HL-60 (cell line): ENCODE data around the gene EFCAB10.
A peak's percentile ranks its signal among the peaks of the same experiment; 100 is the strongest.

Source experiments
- DNase-seq, 2 experiments: peaks; one replicate each; pipeline ENCODE4 v3.0.0-alpha.2; 2010 to 2020; ENCODE audit warnings: low read depth in 1 of 2, low spot score in 1 of 2
- H3K27ac ChIP-seq: fragments of 250-450 bp; sonication (Bioruptor Pico); replicated peaks from 2 replicates; pipeline ENCODE4 v1.5.1; 2020; ENCODE audit warnings: mild to moderate bottlenecking, moderate library complexity
- H3K27me3 ChIP-seq: fragments of 250-450 bp; sonication (Bioruptor Pico); 2 replicates; pipeline ENCODE4 v1.5.1; 2021; ENCODE audit warnings: mild to moderate bottlenecking, moderate library complexity; ENCODE audit not compliant: insufficient read depth, poor library complexity, severe bottlenecking
- H3K4me3 ChIP-seq: replicated peaks from 2 replicates; pipeline ENCODE4 v1.5.1; 2011; ENCODE audit warnings: mild to moderate bottlenecking, control low read depth, low read length; ENCODE audit not compliant: insufficient read depth
- CTCF ChIP-seq: IDR thresholded peaks from one replicate; pipeline ENCODE4 v1.5.1; 2011; ENCODE audit warnings: low read length, control low read depth, inconsistent platforms; ENCODE audit not compliant: insufficient read depth
- GABPA ChIP-seq: IDR thresholded peaks from 2 replicates; pipeline ENCODE4 v1.6.1; 2012; ENCODE audit warnings: low read depth
- POLR2AphosphoS5 ChIP-seq: IDR thresholded peaks from 2 replicates; pipeline ENCODE4 v1.6.1; 2012; ENCODE audit warnings: low read depth
- REST ChIP-seq: IDR thresholded peaks from 2 replicates; pipeline ENCODE4 v1.6.1; 2012; ENCODE audit warnings: low read depth; ENCODE audit not compliant: insufficient replicate concordance
- SPI1 ChIP-seq: IDR thresholded peaks from 2 replicates; pipeline ENCODE4 v1.6.1; 2012; ENCODE audit warnings: low read depth, mild to moderate bottlenecking, borderline replicate concordance

The EFCAB10 gene

GRCh38 chr7:105559926-105560325 lies 21.4 kb downstream of the EFCAB10 start:
- H3K4me3 ChIP-seq, result no peak overlapping the region
- H3K27ac ChIP-seq, result no peak overlapping the region
- no peak for DNase-seq
- no peaks in the 10 kb centered on the region for H3K27me3 ChIP-seq
- TF ChIP-seq POLR2AphosphoS5 (no peak), CTCF (no peak), GABPA (no peak), REST (no peak), SPI1 (no peak)

- no peaks in the 10 kb centered on the region for H3K27me3 ChIP-seq
- H3K4me3 ChIP-seq, result no peak overlapping the region
- DNase-seq, result no peak
- no peak overlapping the region for H3K27ac ChIP-seq
- TF ChIP-seq SPI1 (no peak), POLR2AphosphoS5 (no peak)
Measured at GRCh38 chr7:105538339-105538738, 43.0 kb downstream of the EFCAB10 start.

GRCh38 chr7:105532709-105533460 lies 48.4 kb downstream of the EFCAB10 start:
- H3K27me3 ChIP-seq, result no peaks in the 10 kb centered on the region
- TF ChIP-seq POLR2AphosphoS5 (no peak), GABPA (no peak), CTCF (no peak), SPI1 (no peak), REST (no peak)
- peak overlapping the region; percentile 85 for H3K27ac ChIP-seq
- peak overlapping the region; percentile 98 for H3K4me3 ChIP-seq
- DNase-seq, result no peak

- peak within 1 kb of the TSS; percentile 98 for H3K4me3 ChIP-seq
- H3K27ac ChIP-seq, result peak within 1 kb of the TSS; percentile 85
- DNase-seq, result peak; percentile 87 to 96
- H3K27me3 ChIP-seq, result no peaks in the 10 kb centered on the region
- TF ChIP-seq REST, result peak; percentile 73
- TF ChIP-seq SPI1, result peak; percentile 92
- peak; percentile 78 for TF ChIP-seq GABPA
- TF ChIP-seq POLR2AphosphoS5, result peak; percentile 98
- peak; percentile 72 for TF ChIP-seq CTCF
Measured at GRCh38 chr7:105531792-105532671, 49.3 kb downstream of the EFCAB10 start, which contains the start of gene RINT1. TSS of gene RINT1 (plus strand) at chr7:105532201. CDS start at chr7:105532316, 115 bp downstream.
